CD4-positive, alpha-beta memory T cell (primary cell): ENCODE data around the gene SWSAP1. TPM values are rescaled to one million over a fixed set of nuclear protein-coding genes. Genes with fewer than 3 reads are reported as not detected.
"Not testable (repeated sequence)": the region's sequence is repeated elsewhere in the genome, so short reads cannot be mapped to it uniquely, and the experiment has no call there.

Experiments used
- CTCF ChIA-PET: fragments of 350-600 bp; sonication (Branson Sonifier 250); formaldehyde crosslinking; loops from one replicate; lab custom pipeline; 2021; ENCODE audit warnings: inconsistent platforms; ENCODE audit not compliant: partially characterized antibody; lab: Charles Lee
- POLR2A ChIA-PET: fragments of 350-600 bp; sonication (Branson Sonifier 250); formaldehyde crosslinking; loops from one replicate; lab custom pipeline; 2021; ENCODE audit not compliant: partially characterized antibody; lab: Charles Lee
- DNase-seq, 5 donors: peaks; one replicate each; pipeline versions ENCODE4 v3.0.0 to v3.0.0-alpha.2; 2020 to 2022; ENCODE audit warnings: mixed read lengths in 1 of 5
- H3K27ac ChIP-seq: one replicate; pipeline ENCODE4 v1.7.0; 2013; ENCODE audit warnings: low read depth, low read length
- H3K27me3 ChIP-seq: 2 replicates; pipeline ENCODE4 v1.7.0; 2013; ENCODE audit warnings: mild to moderate bottlenecking, low read length, moderate library complexity; ENCODE audit not compliant: insufficient read depth
- H3K36me3 ChIP-seq: 2 replicates; pipeline ENCODE4 v1.7.0; 2013; ENCODE audit warnings: mild to moderate bottlenecking, low read length, moderate library complexity; ENCODE audit not compliant: insufficient read depth
- H3K4me1 ChIP-seq: 2 replicates; pipeline ENCODE4 v1.7.0; 2013; ENCODE audit warnings: mild to moderate bottlenecking, low read length, moderate library complexity; ENCODE audit not compliant: insufficient read depth
- H3K4me3 ChIP-seq, 2 donors: one replicate each; pipeline ENCODE4 v1.7.0; 2013; ENCODE audit warnings: low read length in 2 of 2, mild to moderate bottlenecking in 1 of 2
- H3K9me3 ChIP-seq, 2 donors: one replicate each; pipeline ENCODE4 v1.7.0; 2013; ENCODE audit warnings: low read length in 2 of 2, control low read depth in 1 of 2; ENCODE audit not compliant: control insufficient read depth in 1 of 2
- H3K27ac Mint-ChIP-seq, 7 donors: one replicate each; pipeline ENCODE4 v1.8.0; 2020 to 2021; ENCODE audit warnings: mixed read lengths in 7 of 7, mild to moderate bottlenecking in 6 of 7, inconsistent platforms in 3 of 7, moderate library complexity in 3 of 7
- H3K27me3 Mint-ChIP-seq, 2 donors: one replicate each; pipeline ENCODE4 v1.8.0; 2020 to 2021; ENCODE audit warnings: mixed read lengths in 2 of 2
- H3K36me3 Mint-ChIP-seq, 2 donors: one replicate each; pipeline ENCODE4 v1.8.0; 2020 to 2021; ENCODE audit warnings: mixed read lengths in 2 of 2, inconsistent platforms in 1 of 2, mild to moderate bottlenecking in 1 of 2
- H3K4me1 Mint-ChIP-seq, 4 donors: one replicate each; pipeline ENCODE4 v1.8.0; 2020 to 2021; ENCODE audit warnings: mixed read lengths in 4 of 4, mild to moderate bottlenecking in 1 of 4
- H3K4me3 Mint-ChIP-seq, 8 donors: one replicate each; pipeline ENCODE4 v1.8.0; 2020 to 2021; ENCODE audit warnings: mixed read lengths in 8 of 8, mild to moderate bottlenecking in 7 of 8, moderate library complexity in 6 of 8, inconsistent platforms in 3 of 8
- H3K9me3 Mint-ChIP-seq, 8 donors: one replicate each; pipeline ENCODE4 v1.8.0; 2020 to 2021; ENCODE audit warnings: mixed read lengths in 8 of 8, mild to moderate bottlenecking in 5 of 8, inconsistent platforms in 3 of 8, moderate library complexity in 1 of 8
- intact Hi-C: fragments of 100-400 bp; cut with micrococcal nuclease; formaldehyde crosslinking; loops from one replicate; pipeline ENCODE4 v1.15.1; 2023
- polyA plus RNA-seq, 2 donors: library from polyadenylated mRNA; unstranded; fragments of 300-500 nt; fragmentation: Illumina TruSeq; gene quantifications; one replicate each; pipeline ENCODE4 v1.2.3, GENCODE V29; 2021
- total RNA-seq, 2 experiments: library from RNA; stranded (reverse); gene quantifications; one replicate each; pipeline ENCODE4 v1.2.3, GENCODE V29; 2021

The SWSAP1 gene
- total and polyA plus RNA-seq, 4 experiments from 2014 or later = 4.0 to 6.5 (median 5.6) TPM

GRCh38 chr19:11354102-11354501 is 20.4 kb upstream of the SWSAP1 start:
- intact Hi-C loops, H3K4me3 ChIP-seq, H3K9me3 ChIP-seq, H3K9me3 Mint-ChIP-seq, H3K27me3 Mint-ChIP-seq, H3K36me3 Mint-ChIP-seq, DNase-seq, H3K27ac ChIP-seq, H3K36me3 ChIP-seq, H3K27me3 ChIP-seq: not testable (repeated sequence)
- peak overlapping the region in 3 of 7 donors; percentile 35 to 85 (median 70) for H3K27ac Mint-ChIP-seq
- H3K4me1 ChIP-seq = peaks cover 11% of the 10 kb centered on the region
- ChIA-PET POLR2A (interaction anchor here (1.3 kb wide), 1 partner anchor 21 kb away, joined by 5 read pairs; the partner anchor contains the start of gene SWSAP1), CTCF (interaction anchor here (0.7 kb wide), 1 partner anchor 29 kb away, joined by 3 read pairs; no protein-coding TSS in a partner anchor)
- H3K4me3 Mint-ChIP-seq = peak overlapping the region in 6 of 8 donors; percentile 27 to 54 (median 49)
- peaks cover 9 to 23% (median 11%) of the 10 kb centered on the region in 4 donors for H3K4me1 Mint-ChIP-seq

GRCh38 chr19:11355160-11356073 is 19.0 kb upstream of the SWSAP1 start, which contains the start of gene PLPPR2:
Gene PLPPR2 (plus strand): TSS chr19:11355432. CDS start chr19:11357674, 2,242 bp downstream.
- peak within 1 kb of the TSS in 1 of 2 donors; percentile 41 for H3K4me3 ChIP-seq
- H3K27ac Mint-ChIP-seq = peak within 1 kb of the TSS in 6 of 7 donors; percentile 11 to 91 (median 68)

GRCh38 chr19:11356074-11356397 is 18.4 kb upstream of the SWSAP1 start:
- DNase-seq = no peak
- peak overlapping the region; percentile 64 to 86 (median 78) for H3K4me3 Mint-ChIP-seq
- H3K27ac Mint-ChIP-seq = peak overlapping the region in 6 of 7 donors; percentile 11 to 91 (median 48)
- Histone ChIP-seq H3K27me3 (no peaks in the 10 kb centered on the region), H3K9me3 (no peaks in the 10 kb centered on the region), H3K4me3 (peak overlapping the region in 1 of 2 donors; percentile 41), H3K4me1 (peaks cover 11% of the 10 kb centered on the region), H3K27ac (no peak overlapping the region), H3K36me3 (no peaks in the 10 kb centered on the region)
- peaks cover 9 to 23% (median 11%) of the 10 kb centered on the region in 4 donors for H3K4me1 Mint-ChIP-seq
- ChIA-PET CTCF (no interaction called here), POLR2A (no interaction called here)
- H3K9me3 Mint-ChIP-seq = no peaks in the 10 kb centered on the region
- intact Hi-C loops = no loop called here
- H3K27me3 Mint-ChIP-seq = no peaks in the 10 kb centered on the region
- no peaks in the 10 kb centered on the region for H3K36me3 Mint-ChIP-seq

More at GRCh38 chr19:11355160-11356073, 19.0 kb upstream of the SWSAP1 start, which contains the start of gene PLPPR2:
- POLR2A ChIA-PET = interaction anchor here (0.6 kb wide), 1 partner anchor 19 kb away, joined by 3 read pairs; the partner anchor contains the start of gene SWSAP1
- peaks cover 11% of the 10 kb centered on the region for H3K4me1 ChIP-seq
- H3K9me3 ChIP-seq = no peaks in the 10 kb centered on the region
- CTCF ChIA-PET = no interaction called here
- Mint-ChIP-seq H3K4me3 (peak within 1 kb of the TSS; percentile 64 to 86 (median 78)), H3K27me3 (no peaks in the 10 kb centered on the region), H3K36me3 (no peaks in the 10 kb centered on the region), H3K9me3 (no peaks in the 10 kb centered on the region), H3K4me1 (peaks cover 9 to 23% (median 11%) of the 10 kb centered on the region in 4 donors)
- H3K27me3 ChIP-seq = no peaks in the 10 kb centered on the region
- peak; percentile 79 to 91 (median 81) for DNase-seq
- H3K36me3 ChIP-seq = no peaks in the 10 kb centered on the region
- no peak within 1 kb of the TSS for H3K27ac ChIP-seq
- intact Hi-C loops = no loop called here

- no peak overlapping the region for H3K27ac ChIP-seq
- peaks cover 11% of the 10 kb centered on the region for H3K4me1 ChIP-seq
- H3K9me3 Mint-ChIP-seq = no peaks in the 10 kb centered on the region
- H3K36me3 ChIP-seq = no peaks in the 10 kb centered on the region
- no peak for DNase-seq
- POLR2A ChIA-PET = interaction anchor here (1.6 kb wide), 1 partner anchor 24 kb away, joined by 3 read pairs; no protein-coding TSS in a partner anchor
- intact Hi-C loops = no loop called here
- no peaks in the 10 kb centered on the region for H3K36me3 Mint-ChIP-seq
- H3K4me3 ChIP-seq = no peak overlapping the region
- peaks cover 9 to 23% (median 11%) of the 10 kb centered on the region in 4 donors for H3K4me1 Mint-ChIP-seq
- no peaks in the 10 kb centered on the region for H3K27me3 Mint-ChIP-seq
- CTCF ChIA-PET = no interaction called here
- H3K4me3 Mint-ChIP-seq = peak overlapping the region in 5 of 8 donors; percentile 64 to 86 (median 85)
- H3K9me3 ChIP-seq = no peaks in the 10 kb centered on the region
- peak overlapping the region in 2 of 7 donors; percentile 35 to 44 for H3K27ac Mint-ChIP-seq
- H3K27me3 ChIP-seq = no peaks in the 10 kb centered on the region
Measured at GRCh38 chr19:11356676-11357550, 17.6 kb upstream of the SWSAP1 start.

- H3K27me3 ChIP-seq = no peaks in the 10 kb centered on the region
- CTCF ChIA-PET = interaction anchor here (1.1 kb wide), 1 partner anchor 21 kb away, joined by 3 read pairs; no protein-coding TSS in a partner anchor
- H3K4me3 ChIP-seq = no peak overlapping the region
- Mint-ChIP-seq H3K27me3 (no peaks in the 10 kb centered on the region), H3K4me3 (no peak overlapping the region), H3K36me3 (peaks cover 0 to under 1% of the 10 kb centered on the region in 2 donors), H3K27ac (no peak overlapping the region), H3K9me3 (no peaks in the 10 kb centered on the region), H3K4me1 (peaks cover 9 to 19% (median 10%) of the 10 kb centered on the region in 4 donors)
- POLR2A ChIA-PET = interaction anchor here (2.0 kb wide), 1 partner anchor 15 kb away, joined by 5 read pairs; the partner anchor contains the start of gene SWSAP1
- H3K9me3 ChIP-seq = no peaks in the 10 kb centered on the region
- DNase-seq = no peak
- H3K27ac ChIP-seq = no peak overlapping the region
- intact Hi-C loops = no loop called here
- H3K4me1 ChIP-seq = peaks cover 11% of the 10 kb centered on the region
- H3K36me3 ChIP-seq = no peaks in the 10 kb centered on the region
Measured at GRCh38 chr19:11359421-11359820, 15.0 kb upstream of the SWSAP1 start.

- Mint-ChIP-seq H3K4me1 (peaks cover 2 to 6% (median 3%) of the 10 kb centered on the region in 4 donors), H3K27ac (no peak overlapping the region), H3K27me3 (no peaks in the 10 kb centered on the region), H3K4me3 (no peak overlapping the region), H3K9me3 (no peaks in the 10 kb centered on the region), H3K36me3 (peaks cover 5 to 9% of the 10 kb centered on the region in 2 donors)
- no peaks in the 10 kb centered on the region for H3K27me3 ChIP-seq
- POLR2A ChIA-PET = interaction anchor here (1.0 kb wide), 2 partner anchors 14 to 19 kb away, joined by 3 read pairs; partner anchors contain the start of gene SWSAP1
- CTCF ChIA-PET = no interaction called here
- intact Hi-C loops = no loop called here
- H3K27ac ChIP-seq = no peak overlapping the region
- H3K36me3 ChIP-seq = no peaks in the 10 kb centered on the region
- no peaks in the 10 kb centered on the region for H3K9me3 ChIP-seq
- H3K4me1 ChIP-seq = peaks cover under 1% of the 10 kb centered on the region
- H3K4me3 ChIP-seq = no peak overlapping the region
- no peak for DNase-seq
Measured at GRCh38 chr19:11361037-11361770, 13.3 kb upstream of the SWSAP1 start.
